ENCODE data around the gene CIC. TPM values are rescaled to one million over a fixed set of nuclear protein-coding genes. Genes with fewer than 3 reads are reported as not detected.

The CIC gene
- total RNA-seq, 3 donors from 2014 or later, result 20.2 to 25.6 (median 24.9) TPM

Other genes starting within 250 kb of the CIC start
- 1 to 10 TPM in 2 of 3 donors, not detected in 1; 1.6 to 1.9 TPM for gene GRIK5, start 199.0 kb upstream of the CIC start, total RNA-seq
- 10 to 100 TPM; 13.8 to 19.2 (median 15.1) TPM for gene ZNF574, start 193.1 kb upstream of the CIC start, total RNA-seq
- gene POU2F2, start 136.8 kb upstream of the CIC start, total RNA-seq, result 1 to 10 TPM; 1.2 to 2.9 (median 1.6) TPM
- 10 to 100 TPM; 31.4 to 64.0 (median 37.0) TPM for gene DEDD2, start 51.6 kb upstream of the CIC start, total RNA-seq
- 1 to 10 TPM; 4.0 to 6.9 (median 6.0) TPM for gene ZNF526, start 48.9 kb upstream of the CIC start, total RNA-seq
- 10 to 100 TPM; 18.7 to 22.1 (median 19.8) TPM for gene GSK3A, start 26.6 kb upstream of the CIC start, total RNA-seq
- 10 to 100 TPM; 11.4 to 38.6 (median 24.3) TPM for gene ERF, start 14.1 kb upstream of the CIC start, total RNA-seq
- 1 to 10 TPM in 1 of 3 donors, under 1 TPM in 2; 0.33 to 2.6 (median 0.48) TPM for gene PRR19, start 32.9 kb downstream of the CIC start, total RNA-seq
- 10 to 100 TPM in 2 of 3 donors, 1 to 10 TPM in 1; 7.5 to 32.4 (median 28.5) TPM for gene PAFAH1B3, start 33.4 kb downstream of the CIC start, total RNA-seq
- gene TMEM145, start 44.1 kb downstream of the CIC start, total RNA-seq, result under 1 TPM in 2 of 3 donors, not detected in 1; 0.33 to 0.59 TPM
- 10 to 100 TPM in 2 of 3 donors, 1 to 10 TPM in 1; 9.7 to 15.5 (median 10.8) TPM for gene MEGF8, start 56.4 kb downstream of the CIC start, total RNA-seq
- gene CNFN, start 121.0 kb downstream of the CIC start, total RNA-seq, result 1 to 10 TPM; 2.6 to 4.8 (median 3.0) TPM
- gene LIPE, start 158.1 kb downstream of the CIC start, total RNA-seq, result 1,000 to 10,000 TPM in 1 of 3 donors, 100 to 1,000 TPM in 2; 152 to 1,550 (median 380) TPM
- 1 to 10 TPM in 2 of 3 donors, not detected in 1; 2.2 to 2.9 TPM for gene CXCL17, start 173.7 kb downstream of the CIC start, total RNA-seq